HG02678 (cell line): ENCODE results near the gene AP1G2.
A peak's percentile ranks its signal among the peaks of the same experiment; 100 is the strongest.
"Not testable (repeated sequence)": the region's sequence is repeated elsewhere in the genome, so short reads cannot be mapped to it uniquely, and the experiment has no call there.

Experiments used
- ATAC-seq: cut with Tn5 transposase; IDR thresholded peaks from one replicate; pipeline ENCODE4 v1.9.1; 2021; ENCODE audit warnings: mild to moderate bottlenecking, moderate library complexity; ENCODE audit not compliant: unreplicated experiment

AP1G2 gene

DNA sequence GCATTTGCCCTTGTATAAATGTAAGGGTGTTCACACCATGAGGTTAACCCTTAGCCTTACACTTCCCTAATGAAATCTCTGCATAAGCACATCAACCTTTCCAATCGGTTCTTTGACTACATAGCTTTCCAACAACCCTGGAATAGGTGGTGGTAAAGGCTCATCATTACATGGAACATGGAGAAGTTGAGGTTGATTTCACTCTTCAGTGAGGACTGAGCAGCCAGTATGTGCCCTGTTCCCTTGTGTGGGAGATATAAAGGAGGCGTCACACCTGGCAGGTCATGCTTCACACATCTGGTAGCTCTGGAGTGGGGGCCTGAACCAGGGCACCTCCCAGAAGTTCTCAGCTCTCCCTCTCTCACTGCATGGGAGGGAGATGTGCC is 32.7 kb upstream of the AP1G2 start:
- ATAC-seq = no peak

- not testable (repeated sequence) for ATAC-seq
Observed at GRCh38 chr14:23594191-23594590, 26.6 kb upstream of the AP1G2 start.

DNA sequence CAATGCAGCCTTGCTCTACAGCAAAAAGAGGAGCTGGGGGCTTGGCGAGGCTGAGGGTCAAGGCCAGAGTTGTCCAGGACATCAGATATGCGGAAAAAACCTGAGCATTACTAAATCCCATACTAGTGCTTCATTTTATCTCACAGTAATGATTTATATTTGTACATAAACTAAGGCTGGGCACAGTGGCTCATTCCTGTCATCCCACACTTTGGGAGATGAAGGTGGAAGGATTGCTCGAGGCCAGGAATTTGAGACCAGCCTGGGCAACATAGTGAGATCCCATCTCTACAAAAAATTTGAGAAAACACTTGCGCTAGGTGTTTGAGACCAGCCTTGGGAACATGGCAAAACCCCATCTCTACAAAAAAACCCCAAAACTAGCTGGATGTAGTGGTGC is 22.6 kb upstream of the AP1G2 start:
- no peak for ATAC-seq

- no peak for ATAC-seq
Observed at GRCh38 chr14:23589606-23590005, 22.0 kb upstream of the AP1G2 start.

DNA sequence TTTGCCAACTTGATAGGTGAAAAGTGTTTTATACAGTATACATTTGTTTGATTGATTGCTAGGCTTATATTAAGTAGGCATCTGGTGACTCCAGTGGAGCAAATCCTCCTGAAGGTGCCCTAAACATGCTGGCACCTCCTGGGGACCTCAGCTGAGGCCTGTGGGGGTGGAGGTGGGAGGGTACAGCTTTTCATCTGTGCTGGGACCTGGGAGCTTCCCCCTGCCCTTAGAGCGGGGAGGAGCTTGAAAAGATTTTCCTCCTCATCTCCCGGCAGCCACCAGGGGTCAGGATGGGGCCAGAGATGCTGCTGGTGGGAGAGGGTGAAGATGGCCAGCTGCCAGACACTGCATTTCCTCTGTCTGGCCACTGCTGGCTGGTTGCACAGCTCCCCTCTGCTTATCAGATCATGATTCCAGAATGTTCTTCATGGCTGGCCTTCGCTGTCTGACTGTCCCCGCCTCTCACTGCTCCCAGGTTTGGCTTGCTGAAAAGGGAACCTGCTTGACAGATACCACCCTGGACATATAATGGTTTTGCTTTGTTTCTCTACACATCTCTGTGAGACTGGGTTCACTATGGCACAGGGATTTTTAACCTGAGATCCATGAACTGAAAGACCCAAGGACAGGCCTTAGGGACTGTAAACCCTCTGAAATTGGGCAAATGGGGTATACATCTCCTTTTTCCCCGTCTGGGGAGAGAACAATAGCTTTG is 21.4 kb upstream of the AP1G2 start:
- peak; percentile 97 for ATAC-seq

DNA sequence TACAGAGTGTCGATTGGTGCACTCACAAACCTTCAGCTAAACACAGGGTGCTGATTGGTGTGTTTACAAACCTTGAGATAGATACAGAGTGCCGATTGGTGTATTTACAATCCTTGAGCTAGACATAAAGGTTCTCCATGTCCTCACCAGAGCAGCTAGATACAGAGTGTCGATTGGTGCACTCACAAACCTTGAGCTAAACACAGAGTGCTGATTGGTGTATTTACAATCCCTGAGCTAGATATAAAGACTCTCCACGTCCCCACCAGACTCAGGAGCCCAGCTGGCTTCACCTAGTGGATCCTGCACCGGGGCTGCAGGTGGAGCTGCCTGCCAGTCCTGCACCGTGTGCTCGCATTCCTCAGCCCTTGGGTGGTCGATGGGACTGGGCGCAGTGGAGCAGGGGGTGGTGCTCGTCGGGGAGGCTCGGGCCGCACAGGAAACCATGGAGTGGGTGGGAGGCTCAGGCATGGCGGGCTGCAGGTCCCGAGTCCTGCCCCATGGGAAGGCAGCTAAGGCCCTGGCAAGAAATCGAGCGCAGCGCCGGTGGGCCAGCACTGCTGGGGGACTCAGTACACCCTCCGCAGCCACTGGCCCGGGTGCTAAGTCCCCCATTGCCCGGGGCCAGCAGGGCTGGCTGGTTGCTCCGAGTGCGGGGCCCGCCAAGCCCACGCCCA is 17.1 kb upstream of the AP1G2 start:
- not testable (repeated sequence) for ATAC-seq

GRCh38 chr14:23583761-23584526 is 16.4 kb upstream of the AP1G2 start:
- not testable (repeated sequence) for ATAC-seq

GRCh38 chr14:23582906-23583760 is 15.5 kb upstream of the AP1G2 start:
- ATAC-seq = no peak

DNA sequence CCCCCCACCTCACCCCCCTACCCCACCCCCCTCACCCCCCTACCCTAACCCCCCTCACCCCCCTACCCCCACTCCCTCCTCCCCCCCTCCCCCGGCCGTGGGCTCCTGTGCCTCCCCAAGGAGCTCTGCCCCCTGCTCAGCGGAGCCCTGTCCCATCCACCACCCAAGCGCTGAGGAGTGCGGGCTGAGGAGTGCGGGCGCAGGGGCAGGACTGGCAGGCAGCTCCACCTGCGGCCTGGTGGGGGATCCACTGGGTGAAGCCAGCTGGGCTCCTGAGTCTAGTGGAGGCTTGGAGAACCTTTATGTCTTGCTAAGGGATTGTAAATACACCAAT is 13.3 kb upstream of the AP1G2 start:
- no peak for ATAC-seq

DNA sequence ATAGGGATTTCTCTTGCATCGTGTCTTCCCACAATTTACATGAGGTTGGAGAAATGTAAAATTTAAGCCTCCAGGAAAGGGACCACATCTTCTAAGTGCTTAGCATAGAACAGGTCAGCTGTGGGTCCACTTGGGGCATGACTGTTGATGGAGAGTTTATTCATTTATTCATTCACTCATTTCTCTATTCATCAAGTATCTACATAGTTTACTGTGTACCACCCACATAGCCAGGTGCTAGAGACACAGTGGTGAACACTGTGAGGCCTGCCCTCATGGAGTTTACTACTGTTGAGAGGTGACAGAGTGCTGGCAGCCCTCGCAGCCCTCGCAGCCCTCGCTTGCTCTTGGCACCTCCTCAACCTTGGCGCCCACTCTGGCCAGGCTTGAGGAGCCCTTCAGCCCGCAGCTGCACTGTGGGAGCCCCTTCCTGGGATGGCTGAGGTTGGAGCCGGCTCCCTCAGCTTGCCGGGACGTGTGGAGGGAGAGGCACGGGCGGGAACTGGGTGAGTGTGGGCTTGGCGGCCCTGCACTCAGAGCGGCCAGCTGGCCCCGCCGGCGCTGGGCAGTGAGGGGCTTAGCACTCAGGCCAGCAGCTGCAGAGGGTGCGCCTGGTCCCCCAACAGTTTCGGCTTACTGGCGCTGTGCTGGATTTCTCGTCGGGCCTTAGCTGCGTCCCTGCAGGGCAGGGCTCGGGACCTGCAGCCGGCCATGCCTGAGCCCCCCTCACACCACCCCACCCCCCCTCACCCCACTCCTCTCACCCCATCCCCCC is 12.7 kb upstream of the AP1G2 start:
- ATAC-seq = no peak

DNA sequence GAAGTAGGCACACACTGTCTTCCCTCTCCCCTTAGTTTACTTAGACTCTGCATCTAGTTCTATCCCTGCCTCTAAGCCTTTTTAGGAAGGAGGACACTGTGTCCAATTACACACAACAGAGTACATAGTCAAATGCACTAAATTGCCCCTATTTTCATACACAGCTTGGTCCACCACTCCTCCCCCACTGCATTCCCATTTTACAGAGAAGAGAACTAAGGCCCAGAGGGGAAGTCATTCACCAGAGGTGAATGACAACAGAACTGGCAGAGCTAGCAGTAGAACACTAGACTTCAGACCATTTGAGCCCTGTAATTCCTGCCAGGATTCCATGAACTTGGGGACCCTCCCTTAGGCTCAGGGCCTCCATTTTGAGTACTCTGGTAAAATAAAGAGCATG is 12.1 kb upstream of the AP1G2 start:
- ATAC-seq = no peak

- ATAC-seq = no peak
Observed at GRCh38 chr14:23579311-23579630, 11.7 kb upstream of the AP1G2 start.

- ATAC-seq = no peak
Observed at GRCh38 chr14:23578560-23579310, 11.1 kb upstream of the AP1G2 start, which contains the start of gene JPH4. JPH4 (minus strand) TSS chr14:23578790; CDS start chr14:23577453, 1,337 bp downstream.

DNA sequence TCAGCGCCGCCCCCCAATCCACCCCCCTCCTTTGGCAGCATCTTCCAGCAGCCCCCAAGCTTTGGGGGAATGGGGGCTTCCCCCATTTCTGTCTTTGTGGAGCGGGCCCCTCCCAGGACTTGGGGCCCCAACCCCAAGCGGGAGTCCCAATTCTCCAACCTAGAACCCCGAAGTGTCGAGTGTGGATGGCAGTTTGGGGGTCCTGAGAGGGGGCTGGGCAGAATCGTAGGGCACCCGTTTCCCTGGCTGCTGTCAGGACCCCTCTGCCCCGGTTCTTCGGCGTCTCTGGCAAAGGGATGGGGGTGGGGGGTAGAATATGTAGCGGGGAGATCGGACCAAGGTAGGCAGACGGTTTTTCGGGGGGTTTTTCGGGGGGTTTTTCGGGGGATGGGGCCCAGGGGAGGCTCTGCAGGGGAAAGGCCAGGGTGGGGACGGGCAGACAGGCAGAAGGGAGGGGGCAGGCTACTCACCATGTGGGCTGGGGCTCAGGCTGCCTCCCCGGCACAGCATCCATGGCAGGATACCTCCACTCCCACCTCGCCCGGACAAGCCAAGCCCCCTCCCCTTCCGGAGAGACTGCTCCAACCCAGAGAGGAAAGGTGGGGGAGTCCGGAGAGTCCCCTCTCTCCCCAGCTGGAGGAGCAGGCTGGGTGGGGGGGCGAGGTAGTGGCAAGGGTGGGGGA is 10.3 kb upstream of the AP1G2 start:
- no peak for ATAC-seq

DNA sequence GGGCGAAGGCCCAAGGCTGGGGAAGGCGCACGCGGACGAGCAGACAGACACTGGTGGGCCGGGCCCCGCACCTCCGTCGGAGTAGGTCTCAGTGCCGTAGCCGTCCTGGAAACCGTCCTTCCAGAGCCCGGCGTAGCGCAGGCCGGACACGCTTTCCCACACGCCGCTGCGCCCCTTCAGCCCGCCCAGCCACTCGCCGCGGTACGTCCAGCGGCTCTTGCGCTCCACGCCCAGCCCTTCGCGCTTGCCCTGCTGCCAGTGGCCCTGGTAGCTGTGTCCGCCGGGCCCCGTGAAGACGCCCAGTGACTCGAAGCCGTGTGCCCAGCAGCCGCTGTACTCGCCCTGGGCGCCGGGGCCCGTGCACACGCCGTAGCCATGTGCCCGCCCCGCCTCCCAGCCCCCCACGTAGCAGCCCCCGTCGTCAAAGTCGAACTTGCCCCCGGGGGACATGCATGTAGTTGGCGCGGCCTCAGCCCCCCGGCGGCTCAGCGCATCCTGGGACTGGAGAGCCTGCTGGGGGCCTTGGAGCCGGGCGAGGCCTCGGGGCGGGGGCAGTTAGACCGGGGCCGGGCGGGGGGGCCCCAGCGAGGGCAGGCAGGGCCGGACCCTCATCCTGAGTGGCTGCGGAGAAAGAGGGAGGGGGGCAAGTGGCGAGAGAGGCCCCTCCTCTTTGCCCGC is 9.6 kb upstream of the AP1G2 start:
- ATAC-seq = no peak

- no peak for ATAC-seq
Observed at GRCh38 chr14:23573384-23574015, 5.9 kb upstream of the AP1G2 start.

- no peak for ATAC-seq
Observed at GRCh38 chr14:23572836-23573235, 5.2 kb upstream of the AP1G2 start.

- no peak for ATAC-seq
Observed at GRCh38 chr14:23572524-23572828, 4.9 kb upstream of the AP1G2 start.
